Suppressor macrophage (primary cell): ENCODE measurements around the gene EIF4A2.
"Not testable (repeated sequence)": the region's sequence is repeated elsewhere in the genome, so short reads cannot be mapped to it uniquely, and the experiment has no call there.

ENCODE experiments used
- DNase-seq, 4 experiments: peaks; one replicate each; pipeline ENCODE4 v3.0.0-alpha.2; 2020 to 2022

Gene EIF4A2

DNA sequence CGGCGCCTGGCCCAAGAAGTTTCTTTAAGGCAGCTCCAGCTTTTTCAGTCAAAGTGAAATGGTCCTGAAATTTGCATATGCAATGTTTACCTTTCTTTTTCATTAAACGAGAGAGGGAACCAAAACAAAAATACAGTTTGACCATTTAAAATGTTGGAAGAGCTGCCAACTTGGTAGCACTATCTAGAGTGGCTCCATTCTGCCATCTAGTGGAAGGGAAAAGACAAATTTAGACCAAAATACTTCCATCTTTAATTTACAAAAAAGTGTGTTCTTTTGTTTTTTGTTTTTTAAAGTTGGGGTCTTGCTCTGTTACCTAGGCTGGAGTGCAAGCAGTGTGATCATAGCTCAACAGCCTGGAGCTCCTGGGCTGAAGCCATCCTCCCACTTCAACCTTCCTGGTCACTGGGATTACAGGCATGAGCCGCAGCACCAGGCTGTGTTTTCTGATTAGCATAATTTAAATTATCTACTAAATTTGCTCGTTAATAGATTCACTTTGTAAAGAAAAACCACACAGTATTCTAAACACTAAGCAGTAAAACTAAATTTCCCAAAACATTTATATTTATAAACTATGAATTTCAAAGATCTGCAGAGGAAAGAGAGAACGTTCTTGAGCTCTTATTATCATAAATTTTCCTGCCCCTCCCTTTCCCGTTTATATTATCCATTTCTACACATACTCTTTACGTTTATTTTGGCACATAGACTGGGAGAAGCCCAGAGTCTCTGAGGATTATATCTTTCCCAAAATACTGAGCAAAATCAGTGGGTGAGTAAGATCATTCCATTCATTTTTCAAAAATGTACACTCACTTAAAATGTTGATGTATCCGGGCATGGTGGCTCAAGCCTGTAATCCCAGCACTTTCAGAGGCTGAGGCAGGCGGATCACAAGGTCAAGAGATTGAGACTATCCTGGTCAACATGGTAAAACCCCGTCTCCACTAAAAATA is 38.3 kb downstream of the EIF4A2 start:
- peak; percentile 55 to 89 (median 66) for DNase-seq

DNA sequence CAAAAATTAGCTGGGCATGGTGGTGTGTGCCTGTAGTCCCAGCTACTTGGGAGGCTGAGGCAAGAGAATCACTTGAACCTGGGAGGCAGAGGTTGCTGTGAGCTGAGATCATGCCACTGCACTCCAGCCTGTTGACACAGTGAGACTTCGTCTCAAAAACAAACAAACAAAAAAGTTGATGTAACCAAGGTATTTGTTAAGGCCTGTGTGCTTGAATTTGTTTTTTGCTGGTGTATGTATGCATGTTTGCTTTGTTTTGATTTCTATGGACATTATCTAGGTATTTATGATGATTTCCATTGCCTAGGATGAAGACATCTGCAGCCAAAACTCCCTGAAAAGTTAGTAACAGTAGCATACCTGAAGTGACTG is 39.0 kb downstream of the EIF4A2 start:
- DNase-seq, result not testable (repeated sequence)

DNA sequence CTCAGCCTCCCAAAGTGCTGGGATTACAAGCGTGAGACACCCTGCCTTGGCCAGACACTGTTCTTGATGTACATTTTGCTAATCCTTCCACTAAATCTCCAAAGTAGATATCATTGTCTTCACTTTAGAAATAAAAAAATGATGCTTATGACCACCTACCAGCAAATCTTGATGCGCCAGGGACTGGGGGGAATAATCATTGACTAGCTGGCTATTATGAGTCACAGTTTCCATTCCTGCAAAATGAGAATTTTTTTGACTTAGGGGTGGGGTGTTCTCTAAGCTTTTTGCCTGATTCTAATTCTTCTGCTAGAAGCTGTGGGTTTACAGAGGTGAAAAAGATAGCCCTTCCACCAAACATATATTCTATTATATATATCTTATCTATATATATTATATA is 40.0 kb downstream of the EIF4A2 start:
- no peak for DNase-seq

DNA sequence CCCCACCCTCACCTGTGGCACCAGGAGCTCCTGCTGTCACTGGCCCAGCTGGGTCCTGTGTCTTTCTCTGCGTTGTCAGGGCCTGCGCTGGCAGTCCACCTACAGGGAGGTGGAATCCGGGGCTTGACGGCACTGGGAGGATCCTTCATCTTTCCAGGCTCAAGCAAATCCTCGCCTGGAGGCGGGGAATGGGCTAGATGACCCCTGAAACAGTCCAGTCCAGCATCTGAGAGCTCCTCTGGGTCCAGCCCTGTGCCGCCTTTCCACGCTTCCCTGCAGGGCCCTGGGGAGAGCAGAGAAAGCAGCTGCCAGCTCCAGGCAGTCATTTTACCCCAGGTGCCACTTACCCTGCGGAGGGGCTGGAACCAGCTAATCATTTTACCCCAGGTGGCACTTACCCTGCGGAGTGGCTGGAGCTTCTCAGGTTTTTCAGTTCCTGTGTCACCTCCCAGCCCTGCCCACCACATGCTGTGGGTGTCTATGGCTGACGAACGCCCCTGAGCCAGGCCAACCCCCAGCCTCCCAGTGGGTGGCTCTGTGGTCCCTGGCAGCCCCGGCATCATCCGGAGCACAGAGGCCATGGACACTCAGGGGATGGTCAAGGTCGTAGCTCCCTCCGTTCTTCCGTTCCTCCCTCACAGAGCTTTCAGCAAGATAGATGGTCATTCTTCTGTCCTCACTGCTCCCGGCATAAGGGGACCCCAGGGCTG is 41.2 kb downstream of the EIF4A2 start:
- DNase-seq, result no peak

DNA sequence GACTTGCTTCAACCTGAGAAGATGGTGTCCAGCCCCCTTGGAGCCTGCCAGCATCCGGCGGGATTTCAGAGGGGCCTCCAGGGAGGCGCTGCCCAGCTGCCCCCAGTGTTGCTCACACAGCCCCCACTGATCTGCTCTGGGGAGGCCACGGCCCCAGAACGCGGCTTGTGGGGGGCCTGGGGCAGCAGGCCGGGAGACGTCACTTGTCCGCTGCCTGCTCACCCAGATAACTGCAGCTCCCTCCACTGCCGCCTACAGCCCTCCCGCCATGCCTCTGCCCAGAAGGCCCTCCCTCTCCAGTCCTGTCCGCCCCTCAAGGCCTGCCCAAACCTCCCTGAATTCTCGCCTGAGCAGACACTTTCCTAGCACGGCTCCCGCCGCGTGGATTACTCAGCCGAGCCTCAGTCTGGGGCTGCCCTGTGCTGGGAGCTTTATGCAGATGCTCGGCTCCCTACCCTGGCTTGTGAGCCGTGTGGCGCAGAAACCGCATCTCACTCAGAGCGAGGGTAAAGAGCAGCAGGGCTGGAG is 42.0 kb downstream of the EIF4A2 start:
- DNase-seq, result peak in 3 of 4 experiments; percentile 23 to 31 (median 24)

DNA sequence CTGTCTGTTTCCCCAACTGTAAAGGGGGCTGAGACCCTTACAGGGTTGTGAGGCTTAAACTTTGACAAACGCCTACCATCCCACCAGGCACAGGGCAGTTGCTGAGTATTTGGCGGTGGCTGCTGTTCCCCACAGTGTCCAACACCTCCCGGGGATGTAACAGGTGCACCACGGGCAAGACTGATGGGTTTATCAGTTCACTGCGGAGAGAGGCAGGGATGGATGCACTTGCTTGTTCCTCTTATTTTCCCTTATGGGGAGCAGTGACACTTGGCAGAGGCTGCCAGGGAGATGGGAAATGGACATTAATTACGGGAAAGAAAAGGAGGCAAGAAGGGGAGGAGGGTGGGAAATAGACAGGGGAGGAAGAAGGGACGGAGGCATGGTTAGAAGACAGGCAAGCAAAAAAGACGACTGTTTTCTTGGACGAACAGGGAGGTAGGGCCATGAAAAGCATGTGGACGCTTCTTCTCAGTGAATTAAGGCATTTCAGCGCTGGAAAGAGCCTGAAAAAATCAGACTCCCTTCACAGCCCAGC is 42.6 kb downstream of the EIF4A2 start:
- DNase-seq, result no peak

DNA sequence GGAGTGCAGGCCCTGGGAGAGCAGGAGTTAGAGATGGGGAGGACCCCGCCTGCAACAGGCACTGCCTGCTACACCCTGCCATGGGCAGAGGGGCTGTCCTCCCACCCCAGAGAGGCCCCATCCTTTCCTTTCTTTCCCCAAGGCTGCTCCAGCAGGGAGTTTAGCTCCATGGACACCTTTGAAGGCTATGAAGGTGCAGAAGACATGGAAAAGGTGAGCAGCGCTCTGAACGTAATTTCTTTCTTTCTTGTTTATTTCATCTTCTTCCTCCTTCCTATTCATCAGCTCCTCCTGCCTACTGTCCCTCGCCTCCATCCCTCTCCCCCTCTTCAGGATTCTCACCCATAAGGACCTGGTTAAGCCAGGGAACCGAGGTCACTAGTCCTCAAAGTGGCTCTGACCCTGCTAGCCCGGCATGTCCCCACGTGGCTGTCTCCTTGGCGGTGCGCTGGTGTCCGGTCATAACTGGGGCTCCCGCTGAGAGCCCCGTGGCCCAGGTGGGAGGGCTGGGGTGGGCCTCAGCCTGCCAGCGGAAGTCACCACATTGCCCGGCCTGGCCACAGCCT is 43.1 kb downstream of the EIF4A2 start:
- DNase-seq, result no peak

DNA sequence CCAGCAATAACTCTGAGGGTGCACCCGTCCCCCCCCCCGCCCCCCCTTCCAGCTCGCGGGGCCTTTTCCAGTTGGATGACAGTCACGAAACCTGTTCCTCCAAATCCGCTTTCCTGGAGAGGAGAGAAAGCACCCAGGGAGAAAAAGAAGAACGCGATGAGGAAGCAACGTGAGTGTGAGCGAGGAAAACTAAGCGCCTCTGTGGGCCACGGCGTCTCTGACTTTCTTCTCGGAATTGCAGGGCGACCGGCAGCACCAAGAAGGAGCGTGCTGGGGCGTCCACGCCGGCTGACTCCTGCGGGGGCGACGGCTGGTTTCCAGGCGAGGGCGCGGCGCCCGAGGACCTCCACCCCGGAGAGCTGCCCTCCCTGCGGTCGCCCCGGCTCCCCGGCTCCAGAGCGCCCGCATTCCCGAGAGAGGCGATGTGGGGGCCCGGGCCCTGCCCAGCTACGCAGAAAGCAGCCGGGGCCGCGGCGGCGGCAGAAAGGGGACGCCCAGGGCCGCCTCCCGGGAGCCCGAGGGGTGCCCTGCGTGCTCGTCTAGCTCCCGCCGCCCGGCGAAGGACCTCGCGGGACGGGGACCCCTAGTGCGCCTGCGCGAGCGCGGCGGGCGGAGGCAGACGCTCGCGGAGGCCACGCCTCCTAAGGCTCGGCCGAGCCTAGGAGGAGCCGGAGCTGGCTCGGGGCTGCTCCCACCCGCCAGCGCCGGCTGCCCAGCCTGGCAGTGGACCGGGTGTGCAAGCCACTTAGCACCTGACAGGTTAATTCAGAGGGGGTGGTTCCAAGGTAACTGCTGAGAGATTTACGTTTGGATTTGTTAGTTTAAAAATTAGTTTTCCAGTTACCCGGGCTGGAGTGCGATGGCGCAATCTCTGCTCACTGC is 43.8 kb downstream of the EIF4A2 start:
- DNase-seq, result peak; percentile 95 to 98 (median 96)

DNA sequence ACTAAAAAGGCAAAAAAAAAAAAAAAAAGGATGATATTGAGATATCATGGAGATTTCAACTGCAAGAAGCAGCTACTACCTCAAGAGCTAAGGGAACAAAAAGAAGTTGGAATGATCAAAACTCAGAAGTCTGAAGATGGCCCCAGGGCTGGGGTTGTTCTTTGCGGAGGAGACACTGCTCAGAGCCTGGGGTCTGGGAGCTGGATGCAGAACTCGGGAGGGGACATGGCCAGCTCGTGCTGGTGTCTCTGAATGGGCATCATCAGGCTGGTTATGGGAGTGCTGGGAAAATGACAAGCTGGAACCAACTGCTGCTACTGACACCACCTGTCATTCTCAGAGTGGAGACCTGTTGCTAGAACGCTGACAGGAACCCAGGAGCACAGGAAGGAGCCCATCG is 45.0 kb downstream of the EIF4A2 start:
- no peak for DNase-seq

DNA sequence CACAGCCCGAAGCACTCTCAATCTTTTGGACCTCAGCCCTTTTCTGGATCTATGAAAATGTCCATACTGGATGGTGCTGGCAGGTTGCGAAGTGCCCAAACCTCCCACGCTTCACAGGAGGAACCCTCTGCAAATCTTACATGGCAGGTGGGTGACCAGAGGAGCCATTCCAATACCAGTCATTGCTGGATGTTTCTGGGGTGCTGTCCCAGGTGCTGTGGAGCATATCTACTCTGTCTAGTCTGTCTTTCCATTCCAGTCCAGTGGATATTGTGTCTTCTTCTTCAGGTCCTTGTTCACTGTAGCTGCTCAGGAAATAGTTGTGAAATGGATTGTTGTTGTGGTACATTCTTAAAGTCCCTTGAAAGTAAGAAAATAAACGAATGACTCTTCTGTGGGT is 48.4 kb downstream of the EIF4A2 start:
- DNase-seq, result no peak

DNA sequence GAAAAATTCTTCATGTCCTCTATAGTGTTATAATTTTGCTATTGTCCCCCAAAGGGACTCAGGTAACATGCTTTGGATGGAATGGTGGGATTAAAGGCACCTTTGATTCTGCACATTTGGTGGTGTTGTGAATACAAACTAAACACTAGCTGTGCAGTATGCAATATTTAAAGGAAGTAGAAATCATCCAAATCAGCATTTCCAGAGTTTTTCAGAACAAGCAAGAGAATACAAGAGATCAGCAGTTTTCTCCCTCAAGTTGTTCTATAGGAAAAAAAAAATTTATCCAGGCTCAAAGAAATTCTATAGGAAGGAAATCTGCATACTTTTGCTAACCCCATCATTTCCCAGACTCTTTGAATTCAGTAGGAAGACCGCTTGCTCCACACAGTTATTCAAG is 48.9 kb downstream of the EIF4A2 start:
- DNase-seq, result peak in 2 of 4 experiments; percentile 52 to 66
